Esophagus muscularis mucosa (tissue), 4 donors: ENCODE data around the gene NUP93. TPM values are rescaled to one million over a fixed set of nuclear protein-coding genes. Genes with fewer than 3 reads are reported as not detected.

ENCODE experiments used
- DNase-seq: peaks from one replicate; pipeline ENCODE4 v3.0.0-alpha.2; 2017; ENCODE audit errors: extremely low spot score
- H3K27ac ChIP-seq, 4 donors: fragments of 200-600 bp; sonication (generic); replicated peaks in 1 of 4; 1 replicate in 3 of 4; 2 replicates in 1 of 4; pipeline ENCODE4 v1.5.1; 2016 to 2019; ENCODE audit warnings: mild to moderate bottlenecking in 1 of 4
- H3K27me3 ChIP-seq, 4 donors: fragments of 200-600 bp; sonication (generic); one replicate each; pipeline versions ENCODE4 v1.5.1 to v1.6.0; 2016 to 2019
- H3K36me3 ChIP-seq, 4 donors: fragments of 200-600 bp; sonication (generic); one replicate each; pipeline ENCODE4 v1.5.1; 2016 to 2019
- H3K4me1 ChIP-seq, 4 donors: fragments of 200-600 bp; sonication (generic); one replicate each; pipeline ENCODE4 v1.5.1; 2016 to 2019
- H3K4me3 ChIP-seq, 4 donors: fragments of 200-600 bp; sonication (generic); 1 replicate in 2 of 4; 2 replicates in 2 of 4; pipeline ENCODE4 v1.5.1; 2016 to 2019; ENCODE audit warnings: mild to moderate bottlenecking in 4 of 4, moderate library complexity in 1 of 4
- H3K9me3 ChIP-seq, 4 donors: fragments of 200-600 bp; sonication (generic); 1 replicate in 3 of 4; 2 replicates in 1 of 4; pipeline ENCODE4 v1.5.1; 2016 to 2019
- EP300 ChIP-seq: sonication (generic); formaldehyde crosslinking; IDR thresholded peaks from one replicate; pipeline ENCODE4 v1.6.1; 2017; ENCODE audit warnings: antibody characterized with exemption
- POLR2A ChIP-seq: fragments of 450-650 bp; IDR thresholded peaks from one replicate; pipeline ENCODE4 v1.6.1; 2017; ENCODE audit warnings: antibody characterized with exemption, moderate library complexity, mild to moderate bottlenecking, low read depth
- POLR2AphosphoS5 ChIP-seq, 2 donors: sonication (generic); formaldehyde crosslinking; IDR thresholded peaks; one replicate each; pipeline ENCODE4 v1.6.1; 2017; ENCODE audit warnings: antibody characterized with exemption in 2 of 2
- WGBS: methylation state at CpG from one replicate; pipeline ENCODE4 v1.1.5; 2018; 5-methylcytosine and 5-hydroxymethylcytosine counted together
- intact Hi-C: fragments of 100-400 bp; cut with DNase I; formaldehyde crosslinking; loops from one replicate; pipeline ENCODE4 v1.15.1; 2023
- total RNA-seq, 4 donors: library from RNA; depleted of rRNA; stranded (reverse); fragments of >200 nt; gene quantifications; one replicate each; pipeline versions ENCODE4 v1.1.0 to v1.2.1, GENCODE V29; 2016
- TF ChIP-seq, protein P1 (sequence below), 3 experiments: fragments of 200-600 bp in 2 of 3; fragments of 450-650 bp in 1 of 3; sonication (generic) in 2 of 3; IDR thresholded peaks; one replicate each; pipeline ENCODE4 v1.5.1; 2017 to 2019; ENCODE audit warnings: antibody characterized with exemption in 3 of 3, mild to moderate bottlenecking in 2 of 3, moderate library complexity in 1 of 3

Gene NUP93
- total RNA-seq, 4 donors from 2014 or later = 34.0 to 47.5 (median 36.5) TPM

DNA sequence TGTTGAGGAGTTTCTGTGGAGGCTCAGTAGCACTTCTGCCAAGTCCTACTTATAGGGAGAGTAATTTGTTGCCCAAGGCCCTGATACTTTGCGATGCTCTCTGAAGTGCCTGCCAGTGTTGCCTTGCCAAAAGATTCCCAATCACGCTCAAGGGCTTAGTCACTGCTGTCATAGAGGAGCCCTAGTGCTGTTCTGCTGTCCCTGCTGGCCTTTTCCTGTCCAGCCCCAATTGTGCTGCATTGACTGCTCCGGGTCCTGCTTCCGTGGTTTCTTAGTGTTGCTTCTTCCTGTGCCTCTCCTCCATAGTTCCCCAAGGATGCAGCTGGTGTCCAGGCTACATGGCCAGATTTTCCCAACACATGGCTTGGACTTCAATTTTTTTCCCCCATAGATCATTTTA lies 13.9 kb downstream of the NUP93 start:
- peaks cover 37 to 66% (median 48%) of the 10 kb centered on the region in 4 donors for H3K4me1 ChIP-seq
- WGBS = 46% methylated on average over 3 of the region's 4 CpGs
- H3K27me3 ChIP-seq = no peaks in the 10 kb centered on the region
- TF ChIP-seq, protein P1, sequence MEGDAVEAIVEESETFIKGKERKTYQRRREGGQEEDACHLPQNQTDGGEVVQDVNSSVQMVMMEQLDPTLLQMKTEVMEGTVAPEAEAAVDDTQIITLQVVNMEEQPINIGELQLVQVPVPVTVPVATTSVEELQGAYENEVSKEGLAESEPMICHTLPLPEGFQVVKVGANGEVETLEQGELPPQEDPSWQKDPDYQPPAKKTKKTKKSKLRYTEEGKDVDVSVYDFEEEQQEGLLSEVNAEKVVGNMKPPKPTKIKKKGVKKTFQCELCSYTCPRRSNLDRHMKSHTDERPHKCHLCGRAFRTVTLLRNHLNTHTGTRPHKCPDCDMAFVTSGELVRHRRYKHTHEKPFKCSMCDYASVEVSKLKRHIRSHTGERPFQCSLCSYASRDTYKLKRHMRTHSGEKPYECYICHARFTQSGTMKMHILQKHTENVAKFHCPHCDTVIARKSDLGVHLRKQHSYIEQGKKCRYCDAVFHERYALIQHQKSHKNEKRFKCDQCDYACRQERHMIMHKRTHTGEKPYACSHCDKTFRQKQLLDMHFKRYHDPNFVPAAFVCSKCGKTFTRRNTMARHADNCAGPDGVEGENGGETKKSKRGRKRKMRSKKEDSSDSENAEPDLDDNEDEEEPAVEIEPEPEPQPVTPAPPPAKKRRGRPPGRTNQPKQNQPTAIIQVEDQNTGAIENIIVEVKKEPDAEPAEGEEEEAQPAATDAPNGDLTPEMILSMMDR (IDR thresholded peaks at IDR 0.05) = no peak
- TF ChIP-seq POLR2A (no peak), POLR2AphosphoS5 (IDR thresholded peaks at IDR 0.05) (no peak), EP300 (no peak)
- H3K27ac ChIP-seq = no peak overlapping the region
- no peaks in the 10 kb centered on the region for H3K9me3 ChIP-seq
- no peaks in the 10 kb centered on the region for H3K36me3 ChIP-seq
- intact Hi-C loops = loop anchor here (10.0 kb wide), 1 partner anchor 191 kb away; the partner anchor contains the start of gene HERPUD1
- no peak overlapping the region for H3K4me3 ChIP-seq
- DNase-seq = no peak

DNA sequence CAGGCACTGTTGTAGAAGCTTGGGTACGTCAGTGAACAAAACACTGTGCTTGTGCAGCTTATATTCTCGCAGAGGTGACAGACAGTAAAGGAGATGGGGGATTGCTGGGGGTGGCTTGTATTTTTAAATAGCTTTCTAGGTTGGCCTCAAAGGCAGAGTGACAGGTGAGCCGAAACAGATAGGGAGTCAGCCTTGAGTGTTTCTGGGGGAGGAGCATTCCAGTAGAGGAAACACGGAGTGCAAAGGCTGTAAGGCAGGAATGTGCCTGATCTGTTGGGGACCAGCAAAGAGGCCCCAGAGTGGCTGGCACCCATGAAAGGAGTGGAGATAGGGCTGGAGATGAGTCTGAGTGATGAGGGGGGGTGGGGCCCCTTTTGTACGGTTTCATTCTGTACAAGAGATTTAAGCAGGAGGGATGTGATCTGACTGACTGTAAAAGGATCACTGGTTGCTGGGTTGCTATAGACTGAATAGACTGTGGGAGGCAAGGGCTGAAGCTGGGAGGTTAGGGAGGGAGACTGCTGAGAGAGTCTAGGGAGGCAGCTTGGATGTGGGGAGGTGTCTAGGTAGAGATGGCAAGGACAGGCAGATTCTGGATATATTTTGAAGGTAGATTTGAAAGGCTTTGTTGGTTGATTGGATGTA lies 15.2 kb downstream of the NUP93 start:
- H3K9me3 ChIP-seq = no peaks in the 10 kb centered on the region
- DNase-seq = no peak
- TF ChIP-seq EP300 (no peak), POLR2A (no peak), POLR2AphosphoS5 (IDR thresholded peaks at IDR 0.05) (no peak)
- TF ChIP-seq, protein P1 (IDR thresholded peaks at IDR 0.05) = no peak
- intact Hi-C loops = loop anchor here (10.0 kb wide), 1 partner anchor 190 kb away; the partner anchor contains the start of gene HERPUD1
- no peak overlapping the region for H3K4me3 ChIP-seq
- WGBS = 73% methylated on average over 5 of the region's 5 CpGs
- H3K36me3 ChIP-seq = no peaks in the 10 kb centered on the region
- H3K27ac ChIP-seq = peak overlapping the region in 2 of 4 donors; percentile 4 to 13
- peaks cover 44 to 79% (median 61%) of the 10 kb centered on the region in 4 donors for H3K4me1 ChIP-seq
- H3K27me3 ChIP-seq = no peaks in the 10 kb centered on the region

DNA sequence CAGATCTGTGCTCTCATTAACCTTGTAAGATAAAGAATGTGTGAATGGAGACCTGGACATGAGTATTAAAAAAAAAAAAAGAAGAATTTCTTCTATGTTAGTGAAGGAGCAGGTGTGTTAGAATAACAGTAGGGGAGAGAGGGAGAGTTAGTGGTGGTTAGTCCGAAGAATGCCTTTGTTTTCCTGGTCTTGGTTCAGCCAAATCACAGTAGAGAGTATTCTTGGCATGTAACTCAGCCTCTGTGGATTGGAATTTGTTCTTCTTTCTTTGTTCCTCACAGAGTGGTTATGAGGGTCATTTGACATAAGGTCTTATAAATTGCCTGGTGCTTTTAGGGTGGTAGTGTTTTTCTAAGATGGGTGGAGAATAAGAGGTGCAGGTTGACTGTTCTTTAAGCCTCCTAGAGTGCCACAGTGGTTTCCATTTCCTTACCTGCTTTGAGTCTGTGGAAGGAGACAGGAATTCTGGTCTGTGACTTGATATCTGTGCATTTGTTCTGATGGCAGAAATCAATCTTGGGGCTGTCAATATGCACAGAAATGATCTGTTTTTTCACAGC lies 17.6 kb downstream of the NUP93 start:
- TF ChIP-seq, protein P1 (IDR thresholded peaks at IDR 0.05) = no peak
- TF ChIP-seq POLR2AphosphoS5 (IDR thresholded peaks at IDR 0.05) = no peak
- Histone ChIP-seq H3K36me3 (no peaks in the 10 kb centered on the region), H3K4me3 (no peak overlapping the region), H3K27me3 (no peaks in the 10 kb centered on the region), H3K9me3 (no peaks in the 10 kb centered on the region), H3K27ac (peak overlapping the region; percentile 39 to 47 (median 44)), H3K4me1 (peaks cover 44 to 72% (median 66%) of the 10 kb centered on the region in 4 donors)
- 36% methylated on average over 1 of the region's 1 CpG for WGBS
- intact Hi-C loops = loop anchor here (10.0 kb wide), 1 partner anchor 187 kb away; the partner anchor contains the start of gene HERPUD1
- DNase-seq = no peak

DNA sequence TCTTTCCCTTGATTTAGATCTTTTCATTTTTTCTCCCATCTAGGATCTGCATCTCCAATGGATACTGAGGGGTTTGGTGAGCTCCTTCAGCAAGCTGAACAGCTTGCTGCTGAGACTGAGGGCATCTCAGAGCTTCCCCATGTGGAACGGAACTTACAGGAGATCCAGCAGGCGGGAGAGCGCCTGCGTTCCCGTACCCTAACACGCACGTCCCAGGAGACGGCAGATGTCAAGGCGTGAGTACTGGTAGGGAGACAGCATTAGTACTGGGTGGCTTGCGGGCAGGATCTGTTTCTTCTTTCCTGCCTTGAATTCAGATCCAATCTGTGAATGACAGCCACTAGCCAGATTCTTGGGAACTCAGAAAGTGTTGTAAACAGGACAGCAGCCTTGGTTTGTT lies 18.3 kb downstream of the NUP93 start:
- 93% methylated on average over 10 of the region's 10 CpGs for WGBS
- Histone ChIP-seq H3K27me3 (no peaks in the 10 kb centered on the region), H3K4me1 (peaks cover 44 to 75% (median 64%) of the 10 kb centered on the region in 4 donors), H3K4me3 (no peak overlapping the region), H3K27ac (peak overlapping the region; percentile 39 to 47 (median 44)), H3K9me3 (no peaks in the 10 kb centered on the region), H3K36me3 (no peaks in the 10 kb centered on the region)
- TF ChIP-seq POLR2AphosphoS5 (IDR thresholded peaks at IDR 0.05) = no peak
- TF ChIP-seq, protein P1 (IDR thresholded peaks at IDR 0.05) = no peak
- no peak for TF ChIP-seq POLR2A
- no peak for TF ChIP-seq EP300
- DNase-seq = no peak
- intact Hi-C loops = loop anchor here (10.0 kb wide), 1 partner anchor 187 kb away; the partner anchor contains the start of gene HERPUD1
